Measurements from ENCODE around the gene VWA8.

DNA sequence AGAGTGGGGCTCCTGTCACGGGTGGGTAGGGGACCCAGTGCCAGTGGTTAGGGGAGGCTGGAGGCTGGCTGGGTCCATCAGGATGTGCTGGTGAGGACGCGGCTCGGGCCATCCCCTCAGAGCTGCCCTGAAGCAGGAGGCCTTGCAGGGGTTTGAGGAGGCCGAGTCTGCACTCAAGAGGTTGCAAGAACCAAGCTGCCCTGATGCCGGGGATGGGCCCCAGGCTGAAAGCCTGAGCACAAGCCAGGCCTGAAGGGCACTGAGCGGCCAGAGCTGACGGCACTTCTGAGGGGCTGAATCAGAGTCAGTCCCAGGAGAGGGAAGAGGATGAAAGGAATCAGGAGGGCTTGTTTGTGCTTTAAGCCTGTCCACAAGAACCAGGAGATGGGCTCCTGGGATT lies 410.6 kb downstream of the VWA8 start:
- TF ChIP-seq, protein P1, sequence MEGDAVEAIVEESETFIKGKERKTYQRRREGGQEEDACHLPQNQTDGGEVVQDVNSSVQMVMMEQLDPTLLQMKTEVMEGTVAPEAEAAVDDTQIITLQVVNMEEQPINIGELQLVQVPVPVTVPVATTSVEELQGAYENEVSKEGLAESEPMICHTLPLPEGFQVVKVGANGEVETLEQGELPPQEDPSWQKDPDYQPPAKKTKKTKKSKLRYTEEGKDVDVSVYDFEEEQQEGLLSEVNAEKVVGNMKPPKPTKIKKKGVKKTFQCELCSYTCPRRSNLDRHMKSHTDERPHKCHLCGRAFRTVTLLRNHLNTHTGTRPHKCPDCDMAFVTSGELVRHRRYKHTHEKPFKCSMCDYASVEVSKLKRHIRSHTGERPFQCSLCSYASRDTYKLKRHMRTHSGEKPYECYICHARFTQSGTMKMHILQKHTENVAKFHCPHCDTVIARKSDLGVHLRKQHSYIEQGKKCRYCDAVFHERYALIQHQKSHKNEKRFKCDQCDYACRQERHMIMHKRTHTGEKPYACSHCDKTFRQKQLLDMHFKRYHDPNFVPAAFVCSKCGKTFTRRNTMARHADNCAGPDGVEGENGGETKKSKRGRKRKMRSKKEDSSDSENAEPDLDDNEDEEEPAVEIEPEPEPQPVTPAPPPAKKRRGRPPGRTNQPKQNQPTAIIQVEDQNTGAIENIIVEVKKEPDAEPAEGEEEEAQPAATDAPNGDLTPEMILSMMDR (IDR thresholded peaks at IDR 0.05 in 8 of 11, conservative IDR thresholded peaks at IDR 0.05 in 3 of 11): no peak
- TF ChIP-seq POLR2A (IDR thresholded peaks at IDR 0.05) (no peak), POLR2AphosphoS5 (IDR thresholded peaks at IDR 0.05) (no peak)
